Thymus (tissue), 11 donors: ENCODE measurements around the gene CAPN2. TPM values are rescaled to one million over a fixed set of nuclear protein-coding genes. Genes with fewer than 3 reads are reported as not detected.

ENCODE experiments used
- DNase-seq, 9 donors: peaks; one replicate each; pipeline ENCODE4 v3.0.0-alpha.2; 2013; ENCODE audit warnings: low spot score in 9 of 9, low read depth in 6 of 9, missing footprints in 1 of 9
- H3K27ac ChIP-seq, 2 donors: one replicate each; pipeline ENCODE4 v1.5.1; 2013; ENCODE audit warnings: control low read depth in 1 of 2, low read depth in 1 of 2, low read length in 1 of 2, mild to moderate bottlenecking in 1 of 2, moderate library complexity in 1 of 2
- H3K27me3 ChIP-seq, 2 donors: one replicate each; pipeline ENCODE4 v1.5.1; 2013; ENCODE audit warnings: low read length in 1 of 2; ENCODE audit not compliant: control insufficient read depth in 2 of 2, insufficient read depth in 1 of 2
- H3K36me3 ChIP-seq, 2 donors: one replicate each; pipeline ENCODE4 v1.5.1; 2013; ENCODE audit warnings: low read length in 1 of 2, mild to moderate bottlenecking in 1 of 2, moderate library complexity in 1 of 2; ENCODE audit not compliant: control insufficient read depth in 2 of 2, insufficient read depth in 2 of 2
- H3K4me1 ChIP-seq, 2 donors: one replicate each; pipeline ENCODE4 v1.5.1; 2013; ENCODE audit warnings: low read length in 2 of 2; ENCODE audit not compliant: control insufficient read depth in 2 of 2, insufficient read depth in 2 of 2
- H3K4me3 ChIP-seq, 2 donors: one replicate each; pipeline ENCODE4 v1.5.1; 2013; ENCODE audit warnings: low read length in 2 of 2, control low read depth in 1 of 2, mild to moderate bottlenecking in 1 of 2
- H3K9me3 ChIP-seq, 2 donors: one replicate each; pipeline ENCODE4 v1.5.1; 2013; ENCODE audit warnings: low read length in 1 of 2, mild to moderate bottlenecking in 1 of 2; ENCODE audit not compliant: control insufficient read depth in 2 of 2, insufficient read depth in 1 of 2
- WGBS: extraction: QIAGEN DNeasy Blood & Tissue Kit; methylation state at CpG from one replicate; pipeline ENCODE4 v1.1.7; 2013; 5-methylcytosine and 5-hydroxymethylcytosine counted together
- polyA plus RNA-seq: library from polyadenylated mRNA; stranded (reverse); fragments of 200-250 nt; gene quantifications from one replicate; pipeline ENCODE4 v1.2.3, GENCODE V29; 2013
- total RNA-seq: library from RNA; stranded (reverse); fragments of 120-200 nt; gene quantifications from one replicate; pipeline ENCODE4 v1.2.4, GENCODE V29; 2013
- donor health status: healthy.

CAPN2 gene
- total and polyA plus RNA-seq, 2 donors = 30.1 to 60.5 TPM

- Histone ChIP-seq H3K4me1 (peaks cover 0 to 9% of the 10 kb centered on the region in 2 donors), H3K4me3 (no peak overlapping the region), H3K27ac (no peak overlapping the region), H3K27me3 (peaks cover 0 to 18% of the 10 kb centered on the region in 2 donors), H3K36me3 (peaks cover 0 to 4% of the 10 kb centered on the region in 2 donors), H3K9me3 (no peaks in the 10 kb centered on the region)
- DNase-seq = no peak
- WGBS = 96% methylated on average over 4 of the region's 4 CpGs
Measured at GRCh38 chr1:223751696-223752095, 39.4 kb downstream of the CAPN2 start.

- Histone ChIP-seq H3K9me3 (no peaks in the 10 kb centered on the region), H3K4me3 (no peak overlapping the region), H3K4me1 (peaks cover 0 to 9% of the 10 kb centered on the region in 2 donors), H3K36me3 (peaks cover 0 to 4% of the 10 kb centered on the region in 2 donors), H3K27ac (no peak overlapping the region), H3K27me3 (peaks cover 0 to 12% of the 10 kb centered on the region in 2 donors)
- no peak for DNase-seq
- WGBS = 94% methylated on average over 15 of the region's 15 CpGs
Measured at GRCh38 chr1:223752721-223753515, 40.6 kb downstream of the CAPN2 start.

GRCh38 chr1:223754681-223755431 is 42.5 kb downstream of the CAPN2 start:
- no peaks in the 10 kb centered on the region for H3K4me1 ChIP-seq
- WGBS = 98% methylated on average over 17 of the region's 17 CpGs
- DNase-seq = no peak
- peaks cover 0 to 4% of the 10 kb centered on the region in 2 donors for H3K36me3 ChIP-seq
- no peak overlapping the region for H3K4me3 ChIP-seq
- H3K27ac ChIP-seq = no peak overlapping the region
- no peaks in the 10 kb centered on the region for H3K27me3 ChIP-seq
- H3K9me3 ChIP-seq = no peaks in the 10 kb centered on the region

GRCh38 chr1:223755432-223755792 is 43.1 kb downstream of the CAPN2 start:
- Histone ChIP-seq H3K36me3 (peaks cover 0 to 4% of the 10 kb centered on the region in 2 donors), H3K9me3 (no peaks in the 10 kb centered on the region), H3K4me3 (no peak overlapping the region), H3K4me1 (no peaks in the 10 kb centered on the region), H3K27me3 (no peaks in the 10 kb centered on the region), H3K27ac (no peak overlapping the region)
- no peak for DNase-seq
- WGBS = 95% methylated on average over 9 of the region's 9 CpGs

GRCh38 chr1:223755992-223756775 is 43.8 kb downstream of the CAPN2 start:
- Histone ChIP-seq H3K4me3 (no peak overlapping the region), H3K36me3 (peaks cover 0 to 4% of the 10 kb centered on the region in 2 donors), H3K27ac (no peak overlapping the region), H3K4me1 (no peaks in the 10 kb centered on the region), H3K27me3 (no peaks in the 10 kb centered on the region), H3K9me3 (no peaks in the 10 kb centered on the region)
- DNase-seq = no peak
- 97% methylated on average over 13 of the region's 13 CpGs for WGBS

- WGBS = 96% methylated on average over 20 of the region's 20 CpGs
- Histone ChIP-seq H3K4me3 (no peak overlapping the region), H3K27me3 (no peaks in the 10 kb centered on the region), H3K27ac (no peak overlapping the region), H3K4me1 (no peaks in the 10 kb centered on the region), H3K9me3 (no peaks in the 10 kb centered on the region), H3K36me3 (no peaks in the 10 kb centered on the region)
- DNase-seq = no peak
Measured at GRCh38 chr1:223756806-223757700, 44.7 kb downstream of the CAPN2 start.

- H3K27me3 ChIP-seq = no peaks in the 10 kb centered on the region
- WGBS = 97% methylated on average over 9 of the region's 9 CpGs
- H3K9me3 ChIP-seq = peaks cover 0 to 2% of the 10 kb centered on the region in 2 donors
- H3K4me3 ChIP-seq = no peak overlapping the region
- H3K27ac ChIP-seq = no peak overlapping the region
- H3K36me3 ChIP-seq = no peaks in the 10 kb centered on the region
- DNase-seq = no peak
- H3K4me1 ChIP-seq = no peaks in the 10 kb centered on the region
Measured at GRCh38 chr1:223758734-223759133, 46.4 kb downstream of the CAPN2 start.

- no peak for DNase-seq
- peaks cover 0 to 2% of the 10 kb centered on the region in 2 donors for H3K9me3 ChIP-seq
- no peak overlapping the region for H3K27ac ChIP-seq
- 91% methylated on average over 13 of the region's 13 CpGs for WGBS
- H3K4me1 ChIP-seq = no peaks in the 10 kb centered on the region
- no peak overlapping the region for H3K4me3 ChIP-seq
- H3K27me3 ChIP-seq = no peaks in the 10 kb centered on the region
- no peaks in the 10 kb centered on the region for H3K36me3 ChIP-seq
Measured at GRCh38 chr1:223759273-223759672, 46.9 kb downstream of the CAPN2 start.
